SK-N-SH (cell line): ENCODE data around the gene NPC1L1. TPM values are rescaled to one million over a fixed set of nuclear protein-coding genes. Genes with fewer than 3 reads are reported as not detected.
A peak's percentile ranks its signal among the peaks of the same experiment; 100 is the strongest.

ENCODE experiments used
- CTCF ChIA-PET: fragments of 300-600, 350-600 bp; formaldehyde crosslinking; extraction: SDS; loops from one replicate; lab custom pipeline; 2021; lab: Yijun Ruan, JAX
- POLR2A ChIA-PET: fragments of 350-600 bp; sonication (Branson Sonifier 250); formaldehyde crosslinking; extraction: SDS; loops from one replicate; lab custom pipeline; 2020; ENCODE audit warnings: antibody characterized with exemption, inconsistent platforms; lab: Yijun Ruan, JAX
- DNase-seq: peaks from one replicate; pipeline ENCODE4 v3.0.0; 2012
- H2AFZ ChIP-seq: fragments of 200-600 bp; sonication (generic); 2 replicates; pipeline ENCODE4 v1.8.1; 2016; ENCODE audit warnings: antibody characterized with exemption, mild to moderate bottlenecking, low read depth
- H3F3A ChIP-seq: fragments of 200-600 bp; sonication (generic); replicated peaks from 2 replicates; pipeline ENCODE3; 2016; ENCODE audit warnings: antibody characterized with exemption, mild to moderate bottlenecking; ENCODE audit not compliant: insufficient read depth
- H3K27ac ChIP-seq, 2 experiments: fragments of 200-500 bp in 1 of 2; fragments of 200-600 bp in 1 of 2; sonication (Bioruptor generic) in 1 of 2; sonication (generic), shearing (Covaris generic) in 1 of 2; 2 replicates each; pipeline versions ENCODE4 v1.5.1 to v1.6.1; 2014 to 2016; ENCODE audit warnings: low read depth in 2 of 2, inconsistent platforms in 1 of 2, low read length in 1 of 2, mild to moderate bottlenecking in 1 of 2, mixed read lengths in 1 of 2
- H3K27me3 ChIP-seq: fragments of 200-600 bp; sonication (generic), shearing (Covaris generic); 2 replicates; pipeline ENCODE4 v1.6.1; 2016; ENCODE audit warnings: mixed run types; ENCODE audit not compliant: insufficient read depth
- H3K36me3 ChIP-seq, 2 experiments: fragments of 200-500 bp in 1 of 2; fragments of 200-600 bp in 1 of 2; sonication (Bioruptor generic) in 1 of 2; sonication (generic) in 1 of 2; replicated peaks in 1 of 2; 2 replicates each; pipeline versions ENCODE3 to v1.5.1; 2014 to 2016; ENCODE audit warnings: low read length in 1 of 2, mild to moderate bottlenecking in 1 of 2; ENCODE audit not compliant: insufficient read depth in 2 of 2, control insufficient read depth in 1 of 2
- H3K4me1 ChIP-seq, 2 experiments: fragments of 200-500 bp in 1 of 2; fragments of 200-600 bp in 1 of 2; sonication (Bioruptor generic) in 1 of 2; sonication (generic), shearing (Covaris generic) in 1 of 2; 2 replicates each; pipeline versions ENCODE4 v1.5.1 to v1.6.1; 2014 to 2016; ENCODE audit warnings: low read depth in 1 of 2, low read length in 1 of 2, mixed run types in 1 of 2; ENCODE audit not compliant: insufficient read depth in 2 of 2, control insufficient read depth in 1 of 2
- H3K4me2 ChIP-seq: fragments of 200-600 bp; sonication (generic), shearing (Covaris generic); 2 replicates; pipeline ENCODE4 v1.6.1; 2017; ENCODE audit warnings: mixed run types
- H3K4me3 ChIP-seq, 2 experiments: fragments of 200-500 bp in 1 of 2; fragments of 200-600 bp in 1 of 2; sonication (Bioruptor generic) in 1 of 2; sonication (generic), shearing (Covaris generic) in 1 of 2; 2 replicates each; pipeline versions ENCODE4 v1.5.1 to v1.8.1; 2014 to 2016; ENCODE audit warnings: low read depth in 2 of 2, inconsistent platforms in 1 of 2, low read length in 1 of 2, mild to moderate bottlenecking in 1 of 2, mixed read lengths in 1 of 2, moderate library complexity in 1 of 2
- H3K79me2 ChIP-seq: fragments of 200-600 bp; sonication (generic); 2 replicates; pipeline ENCODE4 v1.8.1; 2017; ENCODE audit warnings: mild to moderate bottlenecking; ENCODE audit not compliant: insufficient read depth
- H3K9ac ChIP-seq: fragments of 200-600 bp; sonication (generic); 2 replicates; pipeline ENCODE4 v1.6.1; 2017; ENCODE audit warnings: mixed run types
- H3K9me2 ChIP-seq: fragments of 200-600 bp; sonication (generic); 2 replicates; pipeline ENCODE4 v1.6.1; 2017; ENCODE audit warnings: mixed run types
- H3K9me3 ChIP-seq: fragments of 200-600 bp; sonication (generic); 2 replicates; pipeline ENCODE4 v1.6.1; 2017; ENCODE audit warnings: mixed run types, mild to moderate bottlenecking, moderate library complexity
- H4K20me1 ChIP-seq: fragments of 200-600 bp; sonication (generic); 2 replicates; pipeline ENCODE4 v1.6.1; 2017; ENCODE audit warnings: mild to moderate bottlenecking, mixed run types; ENCODE audit not compliant: insufficient read depth
- EZH2phosphoT487 ChIP-seq: fragments of 200-600 bp; sonication (generic); IDR thresholded peaks from 2 replicates; pipeline ENCODE4 v1.6.1; 2017; ENCODE audit warnings: low read depth, mixed run types, mild to moderate bottlenecking, antibody characterized with exemption, moderate library complexity, borderline replicate concordance
- FOXM1 ChIP-seq: IDR thresholded peaks from 2 replicates; pipeline ENCODE4 v1.4.0; 2012; ENCODE audit warnings: low read depth, mild to moderate bottlenecking
- GABPA ChIP-seq: IDR thresholded peaks from 2 replicates; pipeline ENCODE4 v1.4.0; 2012; ENCODE audit warnings: low read depth, mild to moderate bottlenecking
- GATA2 ChIP-seq: sonication (generic); formaldehyde crosslinking; IDR thresholded peaks from 2 replicates; pipeline ENCODE4 v1.5.0; 2020; ENCODE audit warnings: mild to moderate bottlenecking, missing genetic modification reagents
- NFIC ChIP-seq: IDR thresholded peaks from 2 replicates; pipeline ENCODE4 v1.4.0; 2012; ENCODE audit warnings: borderline replicate concordance
- RXRA ChIP-seq: IDR thresholded peaks from 2 replicates; pipeline ENCODE4 v1.4.0; 2012; ENCODE audit warnings: low read depth, mild to moderate bottlenecking, borderline replicate concordance
- SIN3A ChIP-seq: IDR thresholded peaks from 2 replicates; pipeline ENCODE4 v1.6.1; 2012; ENCODE audit warnings: low read depth, mild to moderate bottlenecking, low read length, moderate library complexity, borderline replicate concordance
- TCF12 ChIP-seq: IDR thresholded peaks from 2 replicates; pipeline ENCODE4 v1.4.0; 2012
- YY1 ChIP-seq: IDR thresholded peaks from 2 replicates; pipeline ENCODE4 v1.4.0; 2012; ENCODE audit warnings: low read depth, mild to moderate bottlenecking
- WGBS: methylation state at CpG from one replicate; pipeline ENCODE4 v1.1.6; 2017; ENCODE audit warnings: low lambda C conversion rate; 5-methylcytosine and 5-hydroxymethylcytosine counted together
- polyA plus RNA-seq, 3 experiments: library from polyadenylated mRNA; depleted of rRNA; stranded (reverse); fragments of >200 nt; gene quantifications; 2 replicates each; pipeline ENCODE4 v1.2.3, GENCODE V29; 2012
- TF ChIP-seq, protein P1 (sequence below): fragments of 200-600 bp; sonication (generic); IDR thresholded peaks from 2 replicates; pipeline ENCODE4 v1.6.1; 2017; ENCODE audit warnings: antibody characterized with exemption, mild to moderate bottlenecking, moderate library complexity
- TF ChIP-seq, protein P2 (sequence below): fragments of 150-350 bp; IDR thresholded peaks from 2 replicates; pipeline ENCODE4 v1.6.1; 2016; ENCODE audit warnings: mild to moderate bottlenecking, low read depth, low read length
- TF ChIP-seq, protein P3 (sequence below): IDR thresholded peaks from 2 replicates; pipeline ENCODE4; 2012

Gene NPC1L1
- polyA plus RNA-seq, 1 of the 3 experiments (the other 2 are of a cell fraction), result not detected

DNA sequence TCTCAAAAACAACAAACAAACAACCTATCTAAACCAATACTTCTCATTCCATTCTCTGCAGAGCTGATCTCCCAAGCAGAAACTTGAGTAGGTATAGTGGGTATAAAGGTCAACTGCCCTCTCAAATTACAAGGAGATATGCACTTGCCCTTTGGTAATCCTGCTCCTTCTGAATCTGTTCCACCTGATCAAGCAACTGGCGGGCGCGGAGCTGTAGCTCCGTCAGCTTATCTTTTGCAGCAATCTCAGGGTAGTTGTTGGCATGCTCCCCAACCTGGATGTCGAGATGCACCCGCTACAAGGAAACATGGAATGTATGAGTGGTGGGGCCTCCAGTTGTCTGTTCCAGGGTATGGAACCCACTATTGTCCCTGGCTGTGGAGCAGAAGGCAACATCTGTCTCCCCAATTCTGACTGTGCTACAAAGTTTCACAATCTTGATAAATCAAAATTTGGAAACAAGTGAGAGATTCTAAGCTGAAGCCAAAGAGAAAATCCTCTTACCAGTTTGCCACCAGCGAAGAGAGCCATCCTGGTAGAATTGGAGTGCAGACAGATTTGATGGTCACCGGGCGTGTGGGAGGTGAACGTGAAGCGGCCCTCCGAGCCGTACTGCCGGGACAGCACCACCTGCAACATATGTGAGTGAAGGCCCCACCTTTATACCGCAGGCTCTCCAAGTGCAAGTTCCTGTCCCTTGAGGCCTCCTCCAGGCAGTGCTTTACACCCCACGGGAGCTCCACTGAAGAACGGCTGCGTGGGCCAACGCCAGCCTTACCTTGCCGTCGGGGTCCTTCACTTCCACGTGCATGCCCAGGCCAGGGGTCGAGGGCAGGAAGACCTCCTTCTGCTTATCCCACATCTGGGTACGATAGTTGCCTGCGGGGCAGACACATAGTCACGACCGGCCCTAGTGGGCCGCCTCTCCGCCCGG lies 40.1 kb upstream of the NPC1L1 start:
- peak overlapping the region; percentile 44 to 85; a peak in 3 of 4 replicates for H3K27ac ChIP-seq

More for the DNA sequence above, 40.1 kb upstream of the NPC1L1 start:
- H3F3A ChIP-seq, result peaks cover 21% of the 10 kb centered on the region
- peak overlapping the region; percentile 81 for H3K9ac ChIP-seq
- peak overlapping the region; percentile 82 to 95 for H3K4me3 ChIP-seq
- no peaks in the 10 kb centered on the region for H3K9me3 ChIP-seq
- TF ChIP-seq TCF12 (no peak), NFIC (no peak), RXRA (no peak), GABPA (no peak), GATA2 (CRISPR knock-in tag) (no peak), YY1 (no peak), FOXM1 (no peak), EZH2phosphoT487 (no peak), SIN3A (no peak)
- TF ChIP-seq, protein P1, sequence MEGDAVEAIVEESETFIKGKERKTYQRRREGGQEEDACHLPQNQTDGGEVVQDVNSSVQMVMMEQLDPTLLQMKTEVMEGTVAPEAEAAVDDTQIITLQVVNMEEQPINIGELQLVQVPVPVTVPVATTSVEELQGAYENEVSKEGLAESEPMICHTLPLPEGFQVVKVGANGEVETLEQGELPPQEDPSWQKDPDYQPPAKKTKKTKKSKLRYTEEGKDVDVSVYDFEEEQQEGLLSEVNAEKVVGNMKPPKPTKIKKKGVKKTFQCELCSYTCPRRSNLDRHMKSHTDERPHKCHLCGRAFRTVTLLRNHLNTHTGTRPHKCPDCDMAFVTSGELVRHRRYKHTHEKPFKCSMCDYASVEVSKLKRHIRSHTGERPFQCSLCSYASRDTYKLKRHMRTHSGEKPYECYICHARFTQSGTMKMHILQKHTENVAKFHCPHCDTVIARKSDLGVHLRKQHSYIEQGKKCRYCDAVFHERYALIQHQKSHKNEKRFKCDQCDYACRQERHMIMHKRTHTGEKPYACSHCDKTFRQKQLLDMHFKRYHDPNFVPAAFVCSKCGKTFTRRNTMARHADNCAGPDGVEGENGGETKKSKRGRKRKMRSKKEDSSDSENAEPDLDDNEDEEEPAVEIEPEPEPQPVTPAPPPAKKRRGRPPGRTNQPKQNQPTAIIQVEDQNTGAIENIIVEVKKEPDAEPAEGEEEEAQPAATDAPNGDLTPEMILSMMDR, result no peak
- TF ChIP-seq, protein P2, sequence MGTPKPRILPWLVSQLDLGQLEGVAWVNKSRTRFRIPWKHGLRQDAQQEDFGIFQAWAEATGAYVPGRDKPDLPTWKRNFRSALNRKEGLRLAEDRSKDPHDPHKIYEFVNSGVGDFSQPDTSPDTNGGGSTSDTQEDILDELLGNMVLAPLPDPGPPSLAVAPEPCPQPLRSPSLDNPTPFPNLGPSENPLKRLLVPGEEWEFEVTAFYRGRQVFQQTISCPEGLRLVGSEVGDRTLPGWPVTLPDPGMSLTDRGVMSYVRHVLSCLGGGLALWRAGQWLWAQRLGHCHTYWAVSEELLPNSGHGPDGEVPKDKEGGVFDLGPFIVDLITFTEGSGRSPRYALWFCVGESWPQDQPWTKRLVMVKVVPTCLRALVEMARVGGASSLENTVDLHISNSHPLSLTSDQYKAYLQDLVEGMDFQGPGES, result no peak
- TF ChIP-seq, protein P3, sequence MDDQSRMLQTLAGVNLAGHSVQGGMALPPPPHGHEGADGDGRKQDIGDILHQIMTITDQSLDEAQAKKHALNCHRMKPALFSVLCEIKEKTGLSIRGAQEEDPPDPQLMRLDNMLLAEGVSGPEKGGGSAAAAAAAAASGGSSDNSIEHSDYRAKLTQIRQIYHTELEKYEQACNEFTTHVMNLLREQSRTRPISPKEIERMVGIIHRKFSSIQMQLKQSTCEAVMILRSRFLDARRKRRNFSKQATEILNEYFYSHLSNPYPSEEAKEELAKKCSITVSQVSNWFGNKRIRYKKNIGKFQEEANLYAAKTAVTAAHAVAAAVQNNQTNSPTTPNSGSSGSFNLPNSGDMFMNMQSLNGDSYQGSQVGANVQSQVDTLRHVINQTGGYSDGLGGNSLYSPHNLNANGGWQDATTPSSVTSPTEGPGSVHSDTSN, result no peak
- 18% methylated on average over 25 of the region's 30 CpGs for WGBS
- no peak for DNase-seq
- no peaks in the 10 kb centered on the region for H3K27me3 ChIP-seq
- H3K79me2 ChIP-seq, result peaks cover 42% of the 10 kb centered on the region
- H3K4me1 ChIP-seq, result peaks cover 5 to 15% of the 10 kb centered on the region in 2 experiments; a peak in 2 of 4 replicates
- H3K9me2 ChIP-seq, result no peaks in the 10 kb centered on the region
- ChIA-PET POLR2A (interaction anchor here (0.9 to 2.3 kb wide), 9 partner anchors 8 to 391 kb away, joined by 3 to 24 read pairs (median 6); partner anchors contain the start of genes DDX56, H2AZ2, OGDH and PURB), CTCF (interaction anchor here (1.2 to 12.5 kb wide), 8 partner anchors 9 to 341 kb away, joined by 3 to 98 read pairs (median 6); partner anchors contain the start of gene OGDH)
- H3K36me3 ChIP-seq, result peaks cover 22 to 31% of the 10 kb centered on the region in 2 experiments
- no peaks in the 10 kb centered on the region for H4K20me1 ChIP-seq
- peak overlapping the region; percentile 97 for H3K4me2 ChIP-seq
- H2AFZ ChIP-seq, result peak overlapping the region; percentile 70; the same call in 1 of the 2 replicates
